GM23338 (cell line): ENCODE results near the gene SRXN1.

Source experiments
- CREB1 ChIP-seq: fragments of 250-450 bp; sonication (Bioruptor Pico); IDR thresholded peaks from 2 replicates; pipeline ENCODE4 v1.5.0; 2020; ENCODE audit warnings: low read depth, mild to moderate bottlenecking, moderate library complexity
- CTCF ChIP-seq, 2 experiments: fragments of 200-600 bp in 1 of 2; sonication (generic) in 1 of 2; conservative IDR thresholded peaks; 2 replicates each; pipeline versions ENCODE4 v1.5.1 to v1.6.1; 2016 to 2017; ENCODE audit warnings: antibody characterized with exemption in 2 of 2, low read depth in 2 of 2, mild to moderate bottlenecking in 2 of 2, moderate library complexity in 1 of 2
- ETS1 ChIP-seq: IDR thresholded peaks from 2 replicates; pipeline ENCODE4 v1.6.1; 2016; ENCODE audit warnings: antibody characterized with exemption
- EZH2 ChIP-seq: fragments of 200-600 bp; sonication (generic); IDR thresholded peaks from one replicate; pipeline ENCODE4 v1.8.0; 2017; ENCODE audit warnings: antibody characterized with exemption, mild to moderate bottlenecking, low read depth; ENCODE audit not compliant: unreplicated experiment
- EZH2phosphoT487 ChIP-seq: fragments of 200-600 bp; sonication (generic); IDR thresholded peaks from one replicate; pipeline ENCODE4 v1.8.1; 2018; ENCODE audit warnings: antibody characterized with exemption; ENCODE audit not compliant: unreplicated experiment
- JUNB ChIP-seq: IDR thresholded peaks from one replicate; pipeline ENCODE4 v1.6.1; 2016; ENCODE audit warnings: antibody characterized with exemption; ENCODE audit not compliant: unreplicated experiment
- NANOG ChIP-seq: IDR thresholded peaks from 2 replicates; pipeline ENCODE4 v1.6.1; 2016; ENCODE audit warnings: antibody characterized with exemption, borderline replicate concordance
- POLR2AphosphoS5 ChIP-seq: IDR thresholded peaks from 2 replicates; pipeline ENCODE4 v1.6.1; 2016; ENCODE audit warnings: antibody characterized with exemption, low read depth
- REST ChIP-seq: IDR thresholded peaks from one replicate; pipeline ENCODE4 v1.6.1; 2018; ENCODE audit warnings: antibody characterized with exemption; ENCODE audit not compliant: unreplicated experiment
- STAT1 ChIP-seq: IDR thresholded peaks from one replicate; pipeline ENCODE4 v1.6.1; 2016; ENCODE audit warnings: antibody characterized with exemption; ENCODE audit not compliant: unreplicated experiment
- ZNF114 ChIP-seq: fragments of 250-450 bp; sonication (Bioruptor Pico); IDR thresholded peaks from 2 replicates; pipeline ENCODE4 v1.5.0; 2020; ENCODE audit warnings: mild to moderate bottlenecking, moderate library complexity
- ZNF331 ChIP-seq: fragments of 250-450 bp; sonication (Bioruptor Pico); IDR thresholded peaks from 2 replicates; pipeline ENCODE4 v1.5.0; 2020; ENCODE audit warnings: low read depth, mild to moderate bottlenecking, moderate library complexity
- ZNF462 ChIP-seq: fragments of 250-450 bp; sonication (Bioruptor Pico); IDR thresholded peaks from 2 replicates; pipeline ENCODE4 v1.5.0; 2020; ENCODE audit warnings: mild to moderate bottlenecking, moderate library complexity

GRCh38 chr20:658731-659291 is 5.8 kb upstream of the SRXN1 start:
- no peak for TF ChIP-seq CTCF (conservative IDR thresholded peaks at IDR 0.05; ENCODE audit: low read depth in 2 of 2)
- TF ChIP-seq REST, result no peak
- no peak for TF ChIP-seq POLR2AphosphoS5
- no peak for TF ChIP-seq EZH2
- TF ChIP-seq CREB1 (CRISPR knock-in tag), result no peak
- TF ChIP-seq EZH2phosphoT487, result no peak
- TF ChIP-seq JUNB, result no peak
- no peak for TF ChIP-seq ETS1
- TF ChIP-seq ZNF331 (CRISPR knock-in tag), result no peak
- no peak for TF ChIP-seq STAT1
- TF ChIP-seq NANOG, result no peak
- TF ChIP-seq ZNF114 (CRISPR knock-in tag), result no peak
- TF ChIP-seq ZNF462 (CRISPR knock-in tag), result no peak
